SHP77 (cell line): ENCODE measurements around the gene IGDCC3.

Source experiments
- DNase-seq, 2 experiments: peaks; one replicate each; lab custom pipeline; 2025; lab: John Stamatoyannopoulos, UW

The IGDCC3 gene

GRCh38 chr15:65343374-65343981, 34.3 kb downstream of the IGDCC3 start:
- DNase-seq, result no peak

- DNase-seq, result no peak
Observed at GRCh38 chr15:65342493-65342892, 35.3 kb downstream of the IGDCC3 start.

- DNase-seq, result no peak
Observed at GRCh38 chr15:65339920-65340319, 37.9 kb downstream of the IGDCC3 start.

- DNase-seq, result no peak
Observed at GRCh38 chr15:65339416-65339815, 38.4 kb downstream of the IGDCC3 start.

- DNase-seq, result no peak
Observed at GRCh38 chr15:65338823-65339222, 39.0 kb downstream of the IGDCC3 start.

GRCh38 chr15:65338366-65338765, 39.4 kb downstream of the IGDCC3 start:
- no peak for DNase-seq

- no peak for DNase-seq
Observed at GRCh38 chr15:65337436-65338070, 40.2 kb downstream of the IGDCC3 start.

- DNase-seq, result no peak
Observed at GRCh38 chr15:65336493-65337435, 41.0 kb downstream of the IGDCC3 start.

- no peak for DNase-seq
Observed at GRCh38 chr15:65335278-65336055, 42.3 kb downstream of the IGDCC3 start.

- DNase-seq, result no peak
Observed at GRCh38 chr15:65334586-65335231, 43.1 kb downstream of the IGDCC3 start.

- DNase-seq, result no peak
Observed at GRCh38 chr15:65333856-65334255, 43.9 kb downstream of the IGDCC3 start.

GRCh38 chr15:65333148-65333820, 44.5 kb downstream of the IGDCC3 start:
- DNase-seq, result no peak

GRCh38 chr15:65332391-65333147, 45.2 kb downstream of the IGDCC3 start:
- DNase-seq, result no peak

- DNase-seq, result no peak
Observed at GRCh38 chr15:65331811-65332210, 46.0 kb downstream of the IGDCC3 start.

GRCh38 chr15:65330934-65331645, 46.7 kb downstream of the IGDCC3 start:
- no peak for DNase-seq

GRCh38 chr15:65329984-65330735, 47.6 kb downstream of the IGDCC3 start:
- no peak for DNase-seq

- DNase-seq, result no peak
Observed at GRCh38 chr15:65329288-65329983, 48.4 kb downstream of the IGDCC3 start.
